CD4-positive, alpha-beta T cell treated with Interleukin-10 for 1 hour (primary cell): ENCODE measurements around the gene CEP41.
"Not testable (repeated sequence)": the region's sequence is repeated elsewhere in the genome, so short reads cannot be mapped to it uniquely, and the experiment has no call there.

Source experiments
- DNase-seq: peaks from one replicate; pipeline ENCODE4 v3.0.0-alpha.2; 2020

Gene CEP41

GRCh38 chr7:130458257-130458656 lies 17.4 kb upstream of the CEP41 start:
- peak; percentile 20 for DNase-seq

GRCh38 chr7:130454959-130455358 lies 14.1 kb upstream of the CEP41 start:
- DNase-seq: no peak

GRCh38 chr7:130452951-130453350 lies 12.1 kb upstream of the CEP41 start:
- DNase-seq: no peak

DNA sequence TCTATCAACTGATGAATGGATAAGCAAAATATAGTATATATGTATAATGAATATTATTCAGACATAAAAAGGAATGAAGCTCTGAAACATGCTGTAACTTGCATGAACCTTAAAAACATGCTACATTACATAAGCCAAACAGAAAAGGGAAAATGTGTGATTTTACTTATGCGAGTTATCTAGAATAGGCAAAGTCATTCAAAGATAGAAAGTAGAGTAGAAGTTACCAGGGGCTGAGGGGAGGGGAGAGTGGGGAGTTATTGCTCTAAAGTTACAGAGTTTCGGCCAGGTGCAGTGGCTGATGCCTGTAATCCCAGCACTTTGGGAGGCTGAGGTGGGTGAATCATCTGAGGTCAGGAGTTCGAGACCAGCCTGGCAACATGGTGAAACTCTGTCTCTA lies 10.5 kb upstream of the CEP41 start:
- not testable (repeated sequence) for DNase-seq

DNA sequence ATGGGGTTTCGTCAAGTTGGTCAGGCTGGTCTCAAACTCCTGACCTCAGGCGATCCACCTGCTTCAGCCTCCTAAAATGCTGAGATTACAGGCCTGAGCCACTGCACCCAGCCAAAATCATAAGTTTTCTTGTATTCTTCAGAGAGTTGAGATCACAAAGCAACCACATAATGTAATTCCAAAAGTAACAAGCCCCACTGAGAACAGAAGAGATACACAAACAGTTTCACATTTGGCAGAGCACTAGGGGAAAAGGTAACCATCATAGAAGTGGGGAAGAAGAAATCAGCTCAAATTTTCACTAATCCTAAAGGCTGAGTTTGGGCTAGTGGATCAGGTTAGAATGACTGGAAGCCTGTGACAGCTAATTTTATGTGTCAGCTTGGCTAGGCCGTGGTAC lies 5.4 kb upstream of the CEP41 start:
- no peak for DNase-seq

- no peak for DNase-seq
These were observed 4.1 kb upstream of the CEP41 start for GRCh38 chr7:130444751-130445407.

DNA sequence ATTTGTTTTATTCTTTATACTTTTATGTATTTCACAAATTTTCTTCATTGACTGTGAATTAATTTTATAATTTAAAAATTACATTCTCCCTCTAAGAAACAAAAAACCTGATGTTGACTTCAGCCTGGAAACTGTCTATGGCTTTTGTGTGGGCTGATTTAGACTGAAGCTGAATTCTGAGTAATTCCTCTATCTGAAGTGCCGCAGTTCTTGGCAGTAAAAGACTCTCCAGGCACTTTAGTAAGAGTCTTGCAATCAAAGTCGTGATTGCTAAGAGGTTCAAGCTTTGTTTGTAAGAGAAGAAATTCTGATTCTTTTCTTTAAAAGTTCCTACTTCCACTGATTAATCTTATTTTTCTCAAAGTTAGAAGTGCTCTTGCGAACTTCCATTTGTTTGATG lies 3.4 kb upstream of the CEP41 start:
- DNase-seq: no peak

DNA sequence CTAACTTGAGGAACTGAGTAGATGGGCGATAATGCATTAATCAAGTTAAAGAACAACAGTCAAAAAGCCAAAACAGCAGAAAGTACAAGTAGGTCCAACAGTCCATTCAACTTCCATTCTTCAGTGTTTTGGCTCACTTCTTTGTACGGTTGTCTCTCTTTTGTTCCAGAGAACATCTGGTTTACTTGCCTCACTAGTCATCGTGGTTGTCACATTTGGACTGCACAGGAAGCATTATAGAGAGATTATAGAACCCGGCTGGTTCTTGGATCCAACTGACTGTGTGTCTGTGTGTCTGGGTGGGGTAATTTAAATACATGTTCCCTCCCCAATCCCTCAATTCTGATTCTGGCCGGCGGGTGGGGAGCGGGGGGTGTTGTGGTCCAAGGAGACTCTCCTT lies 1.8 kb upstream of the CEP41 start:
- DNase-seq: no peak

GRCh38 chr7:130441408-130441869 lies 623 bp upstream of the CEP41 start:
- no peak for DNase-seq

- no peak for DNase-seq
These were observed 4.6 kb downstream of the CEP41 start for GRCh38 chr7:130436253-130436652.

DNA sequence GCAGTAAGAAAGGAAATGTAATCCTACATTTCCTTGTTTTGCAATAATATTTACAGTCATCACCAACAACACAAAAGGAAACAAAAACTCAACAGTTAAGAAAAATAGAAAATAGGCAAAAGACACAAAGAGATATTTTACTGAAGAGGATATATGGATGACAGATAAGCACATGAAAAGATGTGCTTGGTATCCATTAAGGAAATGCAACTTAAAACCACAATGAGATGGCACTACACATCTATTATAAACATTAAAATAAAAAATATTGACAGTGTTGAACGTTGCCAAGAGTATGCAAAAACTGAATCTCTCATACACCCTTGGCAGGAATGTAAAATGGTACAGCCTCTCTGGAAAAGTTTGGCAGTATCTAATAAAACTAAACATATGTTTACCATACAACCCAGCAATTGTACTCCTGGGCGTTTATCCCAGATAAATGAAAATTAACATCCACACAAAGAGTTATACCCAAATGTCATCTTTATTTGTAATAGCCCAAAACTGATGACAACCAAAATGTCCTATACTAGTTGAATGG lies 5.4 kb downstream of the CEP41 start:
- DNase-seq: no peak

- no peak for DNase-seq
These were observed 7.5 kb downstream of the CEP41 start for GRCh38 chr7:130433301-130433700.

DNA sequence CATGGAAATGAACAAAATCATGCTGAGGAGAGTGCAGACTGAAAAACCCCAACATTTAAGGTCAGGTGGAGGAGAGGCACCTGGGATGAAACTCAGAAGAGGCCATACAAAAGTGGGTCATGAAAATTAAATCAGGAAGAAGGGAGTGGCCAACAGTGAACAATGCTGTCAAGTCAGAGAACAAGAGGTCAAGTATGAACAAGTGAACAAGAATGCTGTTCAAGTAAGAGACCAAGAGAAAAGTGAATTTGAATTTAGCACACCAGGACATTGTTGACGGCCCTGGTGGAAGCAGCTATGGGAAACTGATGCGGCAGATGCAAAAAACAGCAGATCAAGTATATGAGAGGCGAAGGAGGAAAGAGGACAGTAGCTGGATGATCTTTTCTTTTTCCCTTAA lies 7.9 kb downstream of the CEP41 start:
- no peak for DNase-seq

- DNase-seq: no peak
These were observed 9.8 kb downstream of the CEP41 start for GRCh38 chr7:130430841-130431666.

DNA sequence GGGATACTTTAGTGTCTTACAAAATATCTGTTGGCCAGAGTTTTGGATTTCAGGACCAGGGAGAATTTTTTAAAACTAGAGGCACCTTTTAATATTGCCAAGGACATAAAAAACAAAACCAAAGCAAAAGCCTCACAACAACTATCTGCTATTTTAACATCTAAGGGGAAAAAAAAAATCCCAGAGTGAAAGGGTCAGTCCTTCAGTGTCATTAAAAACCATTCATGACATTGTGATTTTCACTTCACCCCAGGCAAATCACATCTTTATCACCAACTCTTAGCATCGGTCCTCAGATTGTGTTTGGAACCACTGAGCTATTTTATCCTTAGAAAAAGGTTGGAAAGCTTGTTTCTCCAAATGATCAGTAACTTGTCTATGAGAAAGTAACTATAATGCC lies 10.7 kb downstream of the CEP41 start:
- no peak for DNase-seq

DNA sequence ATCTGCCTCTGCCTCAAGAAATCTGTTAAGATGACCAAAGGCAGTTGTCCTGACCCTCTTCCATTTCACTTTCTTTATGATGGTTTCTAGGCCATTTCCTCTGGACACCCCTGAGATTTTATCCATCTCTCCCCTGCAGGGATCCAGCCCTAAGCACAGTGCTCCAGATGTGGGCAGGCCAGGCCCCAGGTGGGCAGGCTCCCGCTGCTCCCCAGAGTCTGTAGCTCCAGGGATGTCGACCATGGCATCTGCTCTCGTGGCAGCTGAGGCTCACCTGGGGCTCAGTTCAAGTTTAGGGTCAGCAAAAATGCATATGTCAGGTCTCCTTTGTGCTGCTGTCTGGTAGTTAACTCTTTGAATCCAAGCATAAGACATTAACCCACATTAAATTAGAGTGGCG lies 11.8 kb downstream of the CEP41 start:
- no peak for DNase-seq

- DNase-seq: no peak
These were observed 14.3 kb downstream of the CEP41 start for GRCh38 chr7:130426564-130426963.

GRCh38 chr7:130425796-130426195 lies 15.0 kb downstream of the CEP41 start:
- no peak for DNase-seq

DNA sequence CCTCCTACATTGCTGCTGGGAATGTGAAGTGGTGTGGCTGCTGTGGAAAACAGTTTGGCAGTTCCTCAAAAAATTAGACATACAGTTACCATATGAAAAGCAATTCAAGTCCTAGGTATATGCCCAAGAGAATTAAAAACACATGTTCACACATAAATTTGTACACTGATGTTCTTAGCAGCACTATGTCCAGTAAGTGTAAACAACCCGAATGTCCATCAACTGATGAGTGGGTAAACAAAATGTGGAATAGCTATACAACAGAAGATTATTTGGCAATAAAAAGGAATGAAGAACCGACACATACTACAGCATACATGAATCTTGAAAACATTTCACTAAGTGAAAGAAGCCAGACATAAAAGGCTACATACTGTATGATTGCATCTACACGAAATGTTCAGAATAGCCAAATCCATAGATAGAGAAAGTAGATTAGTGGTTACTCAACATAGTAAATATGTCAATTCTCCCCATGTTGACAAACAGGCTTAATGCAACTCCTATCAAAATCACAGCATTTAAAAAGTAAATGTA lies 17.2 kb downstream of the CEP41 start:
- DNase-seq: no peak

GRCh38 chr7:130421684-130422083 lies 19.1 kb downstream of the CEP41 start:
- DNase-seq: no peak

- no peak for DNase-seq
These were observed 19.8 kb downstream of the CEP41 start for GRCh38 chr7:130420943-130421578.

DNA sequence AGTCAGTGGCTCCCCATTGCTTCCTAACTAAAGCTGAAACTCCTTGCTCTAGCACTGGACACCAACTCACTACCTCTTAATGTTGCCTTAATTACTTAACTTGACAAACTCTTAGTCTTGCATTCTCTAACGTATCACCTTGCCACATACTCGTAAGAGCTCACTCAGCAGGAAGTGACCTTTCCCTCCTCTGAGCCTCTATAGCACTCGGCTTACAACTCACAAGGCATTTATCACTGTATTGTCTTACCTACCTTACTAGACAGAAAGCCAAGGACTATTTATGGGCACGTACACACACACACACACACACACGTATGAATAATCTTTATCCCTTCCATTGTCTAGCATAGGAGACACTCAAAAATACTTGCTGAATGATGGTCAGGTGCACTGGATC lies 21.2 kb downstream of the CEP41 start:
- DNase-seq: no peak

DNA sequence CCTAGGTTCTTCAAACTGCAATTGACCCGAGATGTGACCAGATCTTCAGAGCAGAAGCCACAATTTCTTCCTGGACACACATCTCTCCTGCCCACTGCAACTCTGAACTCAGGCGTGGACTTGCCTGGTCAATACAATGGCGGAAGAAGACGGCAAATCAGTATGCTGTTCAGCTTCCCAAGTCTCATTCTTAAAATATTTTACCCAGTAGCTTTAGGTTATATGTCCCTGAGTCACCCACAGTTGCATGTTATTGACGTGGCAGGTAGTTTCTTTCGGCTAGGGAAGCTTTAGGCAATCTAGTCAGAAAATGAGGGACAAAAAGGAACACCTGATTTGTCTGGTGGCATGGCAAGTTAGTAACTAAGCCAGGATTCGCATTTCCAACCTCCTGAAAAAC lies 22.5 kb downstream of the CEP41 start:
- no peak for DNase-seq
